Glomerular visceral epithelial cell (primary cell): Measurements from ENCODE around the gene SLC12A6.
"Not testable (repeated sequence)": the region's sequence is repeated elsewhere in the genome, so short reads cannot be mapped to it uniquely, and the experiment has no call there.

Experiments
- DNase-seq: peaks from one replicate; pipeline ENCODE4 v3.0.0-alpha.2; 2016; ENCODE audit errors: extremely low spot score

The SLC12A6 gene

GRCh38 chr15:34357653-34358052 lies 20.1 kb upstream of the SLC12A6 start:
- no peak for DNase-seq

GRCh38 chr15:34355241-34355640 lies 17.7 kb upstream of the SLC12A6 start:
- no peak for DNase-seq

- no peak for DNase-seq
These were observed 16.7 kb upstream of the SLC12A6 start for GRCh38 chr15:34354286-34354685.

GRCh38 chr15:34353627-34354026 lies 16.0 kb upstream of the SLC12A6 start:
- no peak for DNase-seq

GRCh38 chr15:34352996-34353395 lies 15.4 kb upstream of the SLC12A6 start:
- not testable (repeated sequence) for DNase-seq

- no peak for DNase-seq
These were observed 12.2 kb upstream of the SLC12A6 start for GRCh38 chr15:34349769-34350168.

GRCh38 chr15:34348735-34349300 lies 11.2 kb upstream of the SLC12A6 start:
- DNase-seq, result no peak

- no peak for DNase-seq
These were observed 10.5 kb upstream of the SLC12A6 start for GRCh38 chr15:34347951-34348638.

GRCh38 chr15:34342737-34343575 lies 5.4 kb upstream of the SLC12A6 start, which contains the start of the genes NOP10 and NUTM1:
Gene NOP10 (minus strand): TSS chr15:34343136. CDS start chr15:34343073, 63 bp downstream.
Gene NUTM1 (plus strand): TSS chr15:34343315. CDS start chr15:34343697, 382 bp downstream.
- DNase-seq, result peak; percentile 93

GRCh38 chr15:34342213-34342736 lies 4.7 kb upstream of the SLC12A6 start:
- DNase-seq, result not testable (repeated sequence)

GRCh38 chr15:34341381-34342212 lies 4.0 kb upstream of the SLC12A6 start:
- no peak for DNase-seq

- DNase-seq, result no peak
These were observed 2.4 kb upstream of the SLC12A6 start for GRCh38 chr15:34339946-34340345.

GRCh38 chr15:34338347-34338746 lies 766 bp upstream of the SLC12A6 start:
- DNase-seq, result no peak

GRCh38 chr15:34336991-34337556 lies 507 bp downstream of the SLC12A6 start:
- DNase-seq, result no peak

- no peak for DNase-seq
These were observed 1.2 kb downstream of the SLC12A6 start for GRCh38 chr15:34336231-34336990.

- no peak for DNase-seq
These were observed 2.2 kb downstream of the SLC12A6 start for GRCh38 chr15:34335176-34336032.

GRCh38 chr15:34334672-34335071 lies 2.9 kb downstream of the SLC12A6 start:
- DNase-seq, result no peak

- no peak for DNase-seq
These were observed 4.9 kb downstream of the SLC12A6 start for GRCh38 chr15:34332553-34333120.

- DNase-seq, result no peak
These were observed 5.8 kb downstream of the SLC12A6 start for GRCh38 chr15:34331809-34332208.
